Nephron (organoid): ENCODE measurements around the gene TRPV6.

ENCODE experiments used
- H3K27ac Mint-ChIP-seq, 3 experiments: 2 replicates each; pipeline ENCODE4 v1.8.0; 2020; ENCODE audit warnings: mixed read lengths in 3 of 3, mild to moderate bottlenecking in 2 of 3, moderate library complexity in 1 of 3
- H3K27me3 Mint-ChIP-seq: 2 replicates; pipeline ENCODE4 v1.8.0; 2021; ENCODE audit warnings: low read depth, mild to moderate bottlenecking, moderate library complexity, mixed read lengths
- H3K36me3 Mint-ChIP-seq: 2 replicates; pipeline ENCODE4 v1.8.0; 2020; ENCODE audit warnings: low read depth, mixed read lengths
- H3K4me1 Mint-ChIP-seq: 2 replicates; pipeline ENCODE4 v1.8.0; 2020; ENCODE audit warnings: mixed read lengths
- H3K4me3 Mint-ChIP-seq, 3 experiments: 2 replicates each; pipeline ENCODE4 v1.8.0; 2020; ENCODE audit warnings: mild to moderate bottlenecking in 3 of 3, mixed read lengths in 3 of 3, moderate library complexity in 2 of 3
- H3K9me3 Mint-ChIP-seq: 2 replicates; pipeline ENCODE4 v1.8.0; 2020; ENCODE audit warnings: mixed read lengths
- CTCF ChIP-seq, 3 experiments: fragments of 200-600 bp; sonication (generic); IDR thresholded peaks; one replicate each; pipeline ENCODE4 v1.5.0; 2021; ENCODE audit warnings: antibody characterized with exemption in 3 of 3; ENCODE audit not compliant: unreplicated experiment in 3 of 3

TRPV6 gene

GRCh38 chr7:142897691-142898090 is 12.1 kb upstream of the TRPV6 start:
- no peak for TF ChIP-seq CTCF (IDR thresholded peaks at IDR 0.05; ENCODE audit: unreplicated experiment in 3 of 3)
- Mint-ChIP-seq H3K9me3 (peaks cover 3% of the 10 kb centered on the region), H3K27me3 (peaks cover 7% of the 10 kb centered on the region), H3K36me3 (no peaks in the 10 kb centered on the region), H3K4me1 (no peaks in the 10 kb centered on the region), H3K27ac (no peak overlapping the region), H3K4me3 (no peak overlapping the region)

- H3K36me3 Mint-ChIP-seq, result no peaks in the 10 kb centered on the region
- TF ChIP-seq CTCF (IDR thresholded peaks at IDR 0.05; ENCODE audit: unreplicated experiment in 3 of 3), result no peak
- H3K27ac Mint-ChIP-seq, result no peak overlapping the region
- peaks cover 3% of the 10 kb centered on the region for H3K9me3 Mint-ChIP-seq
- H3K27me3 Mint-ChIP-seq, result peaks cover 4% of the 10 kb centered on the region
- no peak overlapping the region for H3K4me3 Mint-ChIP-seq
- H3K4me1 Mint-ChIP-seq, result no peaks in the 10 kb centered on the region
Measured at GRCh38 chr7:142896741-142897379, 11.3 kb upstream of the TRPV6 start.

- Mint-ChIP-seq H3K27me3 (no peaks in the 10 kb centered on the region), H3K27ac (no peak overlapping the region), H3K4me3 (no peak overlapping the region), H3K9me3 (peaks cover under 1% of the 10 kb centered on the region), H3K4me1 (no peaks in the 10 kb centered on the region), H3K36me3 (no peaks in the 10 kb centered on the region)
- no peak for TF ChIP-seq CTCF (IDR thresholded peaks at IDR 0.05; ENCODE audit: unreplicated experiment in 3 of 3)
Measured at GRCh38 chr7:142896151-142896550, 10.6 kb upstream of the TRPV6 start.

- H3K4me1 Mint-ChIP-seq, result no peaks in the 10 kb centered on the region
- no peak overlapping the region for H3K4me3 Mint-ChIP-seq
- no peak overlapping the region for H3K27ac Mint-ChIP-seq
- H3K36me3 Mint-ChIP-seq, result no peaks in the 10 kb centered on the region
- H3K9me3 Mint-ChIP-seq, result no peaks in the 10 kb centered on the region
- H3K27me3 Mint-ChIP-seq, result peaks cover 3% of the 10 kb centered on the region
- TF ChIP-seq CTCF (IDR thresholded peaks at IDR 0.05; ENCODE audit: unreplicated experiment in 3 of 3), result no peak
Measured at GRCh38 chr7:142894985-142895593, 9.5 kb upstream of the TRPV6 start.

- H3K27ac Mint-ChIP-seq, result no peak overlapping the region
- no peaks in the 10 kb centered on the region for H3K9me3 Mint-ChIP-seq
- H3K36me3 Mint-ChIP-seq, result no peaks in the 10 kb centered on the region
- TF ChIP-seq CTCF (IDR thresholded peaks at IDR 0.05; ENCODE audit: unreplicated experiment in 3 of 3), result no peak
- peaks cover 3% of the 10 kb centered on the region for H3K27me3 Mint-ChIP-seq
- H3K4me3 Mint-ChIP-seq, result no peak overlapping the region
- H3K4me1 Mint-ChIP-seq, result no peaks in the 10 kb centered on the region
Measured at GRCh38 chr7:142894112-142894984, 8.8 kb upstream of the TRPV6 start.
